H9 (cell line): ENCODE measurements around the gene RALGAPA2. TPM values are rescaled to one million over a fixed set of nuclear protein-coding genes. Genes with fewer than 3 reads are reported as not detected.

ENCODE experiments used
- DNase-seq: peaks from one replicate; pipeline ENCODE4 v3.0.0-alpha.2; 2017
- H2AFZ ChIP-seq: one replicate; pipeline ENCODE4 v1.6.1; 2013; ENCODE audit warnings: mild to moderate bottlenecking, low read length, control low read depth, moderate library complexity
- H2AK5ac ChIP-seq: 2 replicates; pipeline ENCODE4 v1.6.1; 2013; ENCODE audit warnings: low read length, control low read depth, mixed read lengths; ENCODE audit not compliant: insufficient read length
- H2BK120ac ChIP-seq: one replicate; pipeline ENCODE4 v1.6.1; 2013; ENCODE audit warnings: low read depth, mild to moderate bottlenecking, low read length, control low read depth, inconsistent platforms; ENCODE audit not compliant: poor library complexity, severe bottlenecking
- H2BK12ac ChIP-seq: 2 replicates; pipeline ENCODE4 v1.6.1; 2013; ENCODE audit warnings: low read length, control low read depth, mixed read lengths, low read depth; ENCODE audit not compliant: insufficient read length
- H2BK15ac ChIP-seq: 2 replicates; pipeline ENCODE4 v1.6.1; 2013; ENCODE audit warnings: low read depth, low read length, control low read depth
- H2BK20ac ChIP-seq: one replicate; pipeline ENCODE4 v1.6.1; 2013; ENCODE audit warnings: low read depth, mild to moderate bottlenecking, low read length, control low read depth, inconsistent platforms; ENCODE audit not compliant: poor library complexity, severe bottlenecking
- H2BK5ac ChIP-seq: 2 replicates; pipeline ENCODE4 v1.6.1; 2013; ENCODE audit warnings: low read length, control low read depth, mixed read lengths; ENCODE audit not compliant: insufficient read length
- H3K14ac ChIP-seq: 2 replicates; pipeline ENCODE4 v1.6.1; 2013; ENCODE audit warnings: low read length, control low read depth; ENCODE audit not compliant: insufficient read depth
- H3K18ac ChIP-seq: 2 replicates; pipeline ENCODE4 v1.6.1; 2013; ENCODE audit warnings: low read depth, mild to moderate bottlenecking, mixed read lengths, low read length, control low read depth; ENCODE audit not compliant: insufficient read length
- H3K23ac ChIP-seq: 2 replicates; pipeline ENCODE4 v1.6.1; 2013; ENCODE audit warnings: low read length, control low read depth, mixed read lengths, low read depth; ENCODE audit not compliant: insufficient read length
- H3K23me2 ChIP-seq: 2 replicates; pipeline ENCODE4 v1.6.1; 2013; ENCODE audit warnings: low read depth, mild to moderate bottlenecking, mixed read lengths, low read length, control low read depth; ENCODE audit not compliant: insufficient read length, poor library complexity, severe bottlenecking
- H3K27ac ChIP-seq: 2 replicates; pipeline ENCODE4 v1.5.1; 2013; ENCODE audit warnings: low read length, control low read depth, mixed read lengths, low read depth; ENCODE audit not compliant: insufficient read length
- H3K27me3 ChIP-seq: 2 replicates; pipeline ENCODE4 v1.6.1; 2013; ENCODE audit warnings: low read length, control low read depth, inconsistent platforms; ENCODE audit not compliant: insufficient read depth
- H3K4ac ChIP-seq: 2 replicates; pipeline ENCODE4 v1.6.1; 2013; ENCODE audit warnings: low read depth, mild to moderate bottlenecking, control low read depth, inconsistent platforms, low read length, moderate library complexity
- H3K4me1 ChIP-seq: 2 replicates; pipeline ENCODE4 v1.6.1; 2013; ENCODE audit warnings: low read length, control low read depth, inconsistent platforms; ENCODE audit not compliant: insufficient read depth
- H3K4me2 ChIP-seq: 2 replicates; pipeline ENCODE4 v1.6.1; 2013; ENCODE audit warnings: low read length, control low read depth, mixed read lengths; ENCODE audit not compliant: insufficient read length, insufficient read depth
- H3K56ac ChIP-seq: 2 replicates; pipeline ENCODE4 v1.6.1; 2013; ENCODE audit warnings: low read depth, mild to moderate bottlenecking, mixed read lengths, low read length, control low read depth; ENCODE audit not compliant: insufficient read length
- H3K79me1 ChIP-seq: 2 replicates; pipeline ENCODE4 v1.6.1; 2013; ENCODE audit warnings: low read depth, mild to moderate bottlenecking, moderate library complexity, low read length, control low read depth, inconsistent platforms; ENCODE audit not compliant: insufficient read depth, poor library complexity, severe bottlenecking
- H3K79me2 ChIP-seq: 2 replicates; pipeline ENCODE4 v1.6.1; 2013; ENCODE audit warnings: low read length, control low read depth, inconsistent platforms; ENCODE audit not compliant: insufficient read depth
- H3K9ac ChIP-seq: 2 replicates; pipeline ENCODE4 v1.6.1; 2013; ENCODE audit warnings: low read length, control low read depth, mixed read lengths; ENCODE audit not compliant: insufficient read length; ENCODE audit errors: extremely low read depth
- H3K9me3 ChIP-seq: one replicate; pipeline ENCODE4 v1.6.1; 2013; ENCODE audit warnings: low read depth, low read length, inconsistent platforms; ENCODE audit not compliant: control insufficient read depth
- H3T11ph ChIP-seq: one replicate; pipeline ENCODE4 v1.6.1; 2013; ENCODE audit warnings: mild to moderate bottlenecking, low read length, control low read depth, inconsistent platforms
- H4K20me1 ChIP-seq: one replicate; pipeline ENCODE4 v1.6.1; 2013; ENCODE audit not compliant: control insufficient read depth, insufficient read length, insufficient read depth
- H4K5ac ChIP-seq: 2 replicates; pipeline ENCODE4 v1.6.1; 2013; ENCODE audit warnings: low read depth, mild to moderate bottlenecking, mixed read lengths, low read length, control low read depth; ENCODE audit not compliant: insufficient read length
- H4K8ac ChIP-seq: replicated peaks from 2 replicates; pipeline ENCODE4 v1.6.1; 2013; ENCODE audit warnings: low read length, control low read depth, mixed read lengths, low read depth; ENCODE audit not compliant: insufficient read length
- H4K91ac ChIP-seq: 2 replicates; pipeline ENCODE4 v1.6.1; 2013; ENCODE audit warnings: low read depth, mild to moderate bottlenecking, moderate library complexity, mixed read lengths, low read length, control low read depth; ENCODE audit not compliant: insufficient read length
- H3K27ac Mint-ChIP-seq, 3 experiments: 2 replicates in 2 of 3; 3 replicates in 1 of 3; pipeline ENCODE4 v1.8.0; 2020 to 2021; ENCODE audit warnings: mixed read lengths in 3 of 3, mild to moderate bottlenecking in 1 of 3, moderate library complexity in 1 of 3
- H3K27me3 Mint-ChIP-seq: 2 replicates; pipeline ENCODE4 v1.8.0; 2021; ENCODE audit warnings: low read depth, mild to moderate bottlenecking, moderate library complexity, mixed read lengths
- H3K36me3 Mint-ChIP-seq, 3 experiments: 2 replicates in 2 of 3; 3 replicates in 1 of 3; pipeline ENCODE4 v1.8.0; 2020 to 2021; ENCODE audit warnings: low read depth in 3 of 3, mixed read lengths in 3 of 3; ENCODE audit not compliant: insufficient read depth in 1 of 3
- H3K4me1 Mint-ChIP-seq, 2 experiments: 2 replicates each; pipeline ENCODE4 v1.8.0; 2020; ENCODE audit warnings: mixed read lengths in 2 of 2
- H3K4me3 Mint-ChIP-seq, 2 experiments: 2 replicates in 1 of 2; 3 replicates in 1 of 2; pipeline ENCODE4 v1.8.0; 2020 to 2021; ENCODE audit warnings: mild to moderate bottlenecking in 2 of 2, mixed read lengths in 2 of 2, moderate library complexity in 1 of 2
- H3K9me3 Mint-ChIP-seq, 2 experiments: 2 replicates in 1 of 2; 3 replicates in 1 of 2; pipeline ENCODE4 v1.8.0; 2020; ENCODE audit warnings: mild to moderate bottlenecking in 2 of 2, mixed read lengths in 2 of 2, moderate library complexity in 1 of 2
- WGBS: extraction: QIAGEN DNeasy Blood & Tissue Kit; methylation state at CpG from one replicate; pipeline ENCODE4 v1.1.7; 2013; ENCODE audit warnings: missing lambda C conversion rate, low lambda C conversion rate, mixed read lengths; ENCODE audit not compliant: insufficient read length; ENCODE audit errors: extremely low coverage; 5-methylcytosine and 5-hydroxymethylcytosine counted together
- total RNA-seq: library from RNA; stranded (reverse); gene quantifications from 2 replicates; pipeline ENCODE4 v1.2.1, GENCODE V29; 2021
- TF ChIP-seq, protein P1 (sequence below): fragments of 200-600 bp; sonication (generic); conservative IDR thresholded peaks from 3 replicates; pipeline ENCODE4 v1.8.0; 2021; ENCODE audit warnings: antibody characterized with exemption, mild to moderate bottlenecking

RALGAPA2 gene
- total RNA-seq, 1 experiment from 2014 or later: 16.6 TPM

- no peaks in the 10 kb centered on the region for H3K79me2 ChIP-seq
- H3K4me1 ChIP-seq: no peaks in the 10 kb centered on the region
- no peak overlapping the region for H3K4me2 ChIP-seq
- no peak overlapping the region for H4K8ac ChIP-seq
- H3K14ac ChIP-seq: no peak overlapping the region
- H2BK20ac ChIP-seq: no peak overlapping the region
- no peaks in the 10 kb centered on the region for H3K9me3 ChIP-seq
- Mint-ChIP-seq H3K27ac (no peak overlapping the region), H3K9me3 (no peaks in the 10 kb centered on the region), H3K4me1 (peaks cover 0 to 8% of the 10 kb centered on the region in 2 experiments; a peak in 2 of 4 replicates), H3K36me3 (peaks cover 0 to 9% (median 2%) of the 10 kb centered on the region in 3 experiments; a peak in 3 of 7 replicates), H3K4me3 (no peak overlapping the region), H3K27me3 (no peaks in the 10 kb centered on the region; the same call in 1 of the 2 replicates)
- H3K56ac ChIP-seq: no peak overlapping the region
- H3K4ac ChIP-seq: no peak overlapping the region
- H2BK5ac ChIP-seq: no peak overlapping the region
- H2AFZ ChIP-seq: no peak overlapping the region
- no peak overlapping the region for H3K23ac ChIP-seq
- H3K9ac ChIP-seq: no peak overlapping the region
- no peak overlapping the region for H2BK15ac ChIP-seq
- no peaks in the 10 kb centered on the region for H3K27me3 ChIP-seq
- H2BK12ac ChIP-seq: no peak overlapping the region
- H3K79me1 ChIP-seq: no peaks in the 10 kb centered on the region
- TF ChIP-seq, protein P1, sequence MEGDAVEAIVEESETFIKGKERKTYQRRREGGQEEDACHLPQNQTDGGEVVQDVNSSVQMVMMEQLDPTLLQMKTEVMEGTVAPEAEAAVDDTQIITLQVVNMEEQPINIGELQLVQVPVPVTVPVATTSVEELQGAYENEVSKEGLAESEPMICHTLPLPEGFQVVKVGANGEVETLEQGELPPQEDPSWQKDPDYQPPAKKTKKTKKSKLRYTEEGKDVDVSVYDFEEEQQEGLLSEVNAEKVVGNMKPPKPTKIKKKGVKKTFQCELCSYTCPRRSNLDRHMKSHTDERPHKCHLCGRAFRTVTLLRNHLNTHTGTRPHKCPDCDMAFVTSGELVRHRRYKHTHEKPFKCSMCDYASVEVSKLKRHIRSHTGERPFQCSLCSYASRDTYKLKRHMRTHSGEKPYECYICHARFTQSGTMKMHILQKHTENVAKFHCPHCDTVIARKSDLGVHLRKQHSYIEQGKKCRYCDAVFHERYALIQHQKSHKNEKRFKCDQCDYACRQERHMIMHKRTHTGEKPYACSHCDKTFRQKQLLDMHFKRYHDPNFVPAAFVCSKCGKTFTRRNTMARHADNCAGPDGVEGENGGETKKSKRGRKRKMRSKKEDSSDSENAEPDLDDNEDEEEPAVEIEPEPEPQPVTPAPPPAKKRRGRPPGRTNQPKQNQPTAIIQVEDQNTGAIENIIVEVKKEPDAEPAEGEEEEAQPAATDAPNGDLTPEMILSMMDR: no peak
- no peak overlapping the region for H3T11ph ChIP-seq
- no peak overlapping the region for H3K18ac ChIP-seq
- no peaks in the 10 kb centered on the region for H3K23me2 ChIP-seq
- H2AK5ac ChIP-seq: no peak overlapping the region
- H3K27ac ChIP-seq: no peak overlapping the region
- no peak overlapping the region for H2BK120ac ChIP-seq
- no peak overlapping the region for H4K91ac ChIP-seq
- DNase-seq: no peak
- H4K20me1 ChIP-seq: no peaks in the 10 kb centered on the region
- H4K5ac ChIP-seq: no peak overlapping the region
- WGBS: no CpG with 5 or more reads among the region's 9 CpGs
Observed at GRCh38 chr20:20390393-20390792, 322.1 kb downstream of the RALGAPA2 start.
